SK-N-SH treated with all-trans-retinoic acid at 6 μM for 48 hours (cell line): ENCODE results near the gene TEN1.

ENCODE experiments used
- BACH2 ChIP-seq: fragments of 250-450 bp; sonication (Bioruptor Pico); IDR thresholded peaks from 2 replicates; pipeline ENCODE4 v1.9.0; 2021; ENCODE audit warnings: mild to moderate bottlenecking, borderline replicate concordance
- CSDC2 ChIP-seq: fragments of 250-450 bp; sonication (Bioruptor Pico); IDR thresholded peaks from 2 replicates; pipeline ENCODE4 v1.5.0; 2020; ENCODE audit warnings: mild to moderate bottlenecking, moderate library complexity
- CSRNP3 ChIP-seq: fragments of 250-450 bp; sonication (Bioruptor Pico); IDR thresholded peaks from 2 replicates; pipeline ENCODE4 v1.5.1; 2021; ENCODE audit warnings: mild to moderate bottlenecking, moderate library complexity
- ISL1 ChIP-seq: fragments of 250-450 bp; sonication (Bioruptor Pico); IDR thresholded peaks from 2 replicates; pipeline ENCODE4 v2.1.2; 2022; ENCODE audit warnings: mild to moderate bottlenecking, moderate library complexity
- PPARA ChIP-seq: fragments of 250-450 bp; sonication (Bioruptor Pico); IDR thresholded peaks from 2 replicates; pipeline ENCODE4 v1.5.0; 2020; ENCODE audit warnings: mild to moderate bottlenecking, borderline replicate concordance
- RARB ChIP-seq: fragments of 250-450 bp; sonication (Bioruptor Pico); IDR thresholded peaks from 2 replicates; pipeline ENCODE4 v1.8.0; 2021; ENCODE audit warnings: mild to moderate bottlenecking, moderate library complexity
- TCF4 ChIP-seq: fragments of 250-450 bp; sonication (Bioruptor Pico); IDR thresholded peaks from 2 replicates; pipeline ENCODE4 v1.8.0; 2021; ENCODE audit warnings: mild to moderate bottlenecking, moderate library complexity, borderline replicate concordance
- ZNF8 ChIP-seq: fragments of 450-650 bp; formaldehyde crosslinking; IDR thresholded peaks from 2 replicates; pipeline ENCODE4 v1.5.0; 2020; ENCODE audit warnings: mild to moderate bottlenecking, moderate library complexity
- TF ChIP-seq, protein P1 (sequence below): fragments of 250-450 bp; sonication (Bioruptor Pico); IDR thresholded peaks from 2 replicates; pipeline ENCODE4 v1.8.0; 2020; ENCODE audit warnings: mild to moderate bottlenecking, moderate library complexity, borderline replicate concordance

- no peak for TF ChIP-seq CSRNP3 (CRISPR knock-in tag)
- TF ChIP-seq BACH2 (CRISPR knock-in tag), result no peak
- no peak for TF ChIP-seq RARB (CRISPR knock-in tag)
- TF ChIP-seq TCF4 (CRISPR knock-in tag), result no peak
- TF ChIP-seq, protein P1, sequence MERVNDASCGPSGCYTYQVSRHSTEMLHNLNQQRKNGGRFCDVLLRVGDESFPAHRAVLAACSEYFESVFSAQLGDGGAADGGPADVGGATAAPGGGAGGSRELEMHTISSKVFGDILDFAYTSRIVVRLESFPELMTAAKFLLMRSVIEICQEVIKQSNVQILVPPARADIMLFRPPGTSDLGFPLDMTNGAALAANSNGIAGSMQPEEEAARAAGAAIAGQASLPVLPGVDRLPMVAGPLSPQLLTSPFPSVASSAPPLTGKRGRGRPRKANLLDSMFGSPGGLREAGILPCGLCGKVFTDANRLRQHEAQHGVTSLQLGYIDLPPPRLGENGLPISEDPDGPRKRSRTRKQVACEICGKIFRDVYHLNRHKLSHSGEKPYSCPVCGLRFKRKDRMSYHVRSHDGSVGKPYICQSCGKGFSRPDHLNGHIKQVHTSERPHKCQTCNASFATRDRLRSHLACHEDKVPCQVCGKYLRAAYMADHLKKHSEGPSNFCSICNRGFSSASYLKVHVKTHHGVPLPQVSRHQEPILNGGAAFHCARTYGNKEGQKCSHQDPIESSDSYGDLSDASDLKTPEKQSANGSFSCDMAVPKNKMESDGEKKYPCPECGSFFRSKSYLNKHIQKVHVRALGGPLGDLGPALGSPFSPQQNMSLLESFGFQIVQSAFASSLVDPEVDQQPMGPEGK (CRISPR knock-in tag), result no peak
- no peak for TF ChIP-seq ISL1
- TF ChIP-seq ZNF8 (CRISPR knock-in tag), result no peak
- no peak for TF ChIP-seq CSDC2
- TF ChIP-seq PPARA, result no peak
These were observed 28.8 kb downstream of the TEN1 start for GRCh38 chr17:76007850-76008165.
